HL-60 (cell line): ENCODE measurements around the gene TMOD2.

Source experiments
- DNase-seq, 2 experiments: peaks; one replicate each; pipeline ENCODE4 v3.0.0-alpha.2; 2010 to 2020; ENCODE audit warnings: low read depth in 1 of 2, low spot score in 1 of 2
- H3K27ac ChIP-seq: fragments of 250-450 bp; sonication (Bioruptor Pico); replicated peaks from 2 replicates; pipeline ENCODE4 v1.5.1; 2020; ENCODE audit warnings: mild to moderate bottlenecking, moderate library complexity
- H3K27me3 ChIP-seq: fragments of 250-450 bp; sonication (Bioruptor Pico); 2 replicates; pipeline ENCODE4 v1.5.1; 2021; ENCODE audit warnings: mild to moderate bottlenecking, moderate library complexity; ENCODE audit not compliant: insufficient read depth, poor library complexity, severe bottlenecking
- H3K4me3 ChIP-seq: replicated peaks from 2 replicates; pipeline ENCODE4 v1.5.1; 2011; ENCODE audit warnings: mild to moderate bottlenecking, control low read depth, low read length; ENCODE audit not compliant: insufficient read depth
- GABPA ChIP-seq: IDR thresholded peaks from 2 replicates; pipeline ENCODE4 v1.6.1; 2012; ENCODE audit warnings: low read depth
- POLR2AphosphoS5 ChIP-seq: IDR thresholded peaks from 2 replicates; pipeline ENCODE4 v1.6.1; 2012; ENCODE audit warnings: low read depth
- SPI1 ChIP-seq: IDR thresholded peaks from 2 replicates; pipeline ENCODE4 v1.6.1; 2012; ENCODE audit warnings: low read depth, mild to moderate bottlenecking, borderline replicate concordance
- TF ChIP-seq, protein P1 (sequence below): IDR thresholded peaks from 2 replicates; pipeline ENCODE4 v1.6.1; 2012; ENCODE audit warnings: low read depth; ENCODE audit not compliant: insufficient replicate concordance
- TF ChIP-seq, protein P2 (sequence below): IDR thresholded peaks from one replicate; pipeline ENCODE4 v1.5.1; 2011; ENCODE audit warnings: low read length, control low read depth, inconsistent platforms; ENCODE audit not compliant: insufficient read depth

The TMOD2 gene

DNA sequence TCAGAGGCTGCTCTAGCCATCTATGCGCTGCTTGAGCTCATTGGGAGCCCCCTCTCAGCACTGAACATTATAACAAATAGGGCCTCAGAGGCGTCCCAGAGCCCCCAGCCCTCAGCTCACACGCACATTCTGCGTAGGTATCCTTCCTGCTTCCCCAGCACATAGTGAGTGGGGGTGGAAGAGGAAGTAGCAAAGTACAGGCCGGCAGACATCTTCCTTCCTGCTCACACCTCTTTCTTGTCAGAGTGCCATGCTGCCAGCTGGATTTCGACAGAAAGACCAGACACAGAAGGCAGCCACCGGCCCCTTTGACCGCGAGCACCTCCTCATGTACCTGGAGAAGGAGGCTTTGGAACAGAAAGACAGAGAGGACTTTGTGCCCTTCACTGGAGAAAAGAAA is 16.6 kb downstream of the TMOD2 start:
- H3K4me3 ChIP-seq = no peak overlapping the region
- peak; percentile 66 to 84 for DNase-seq
- no peaks in the 10 kb centered on the region for H3K27me3 ChIP-seq
- TF ChIP-seq SPI1 = peak; percentile 67
- TF ChIP-seq, protein P1, sequence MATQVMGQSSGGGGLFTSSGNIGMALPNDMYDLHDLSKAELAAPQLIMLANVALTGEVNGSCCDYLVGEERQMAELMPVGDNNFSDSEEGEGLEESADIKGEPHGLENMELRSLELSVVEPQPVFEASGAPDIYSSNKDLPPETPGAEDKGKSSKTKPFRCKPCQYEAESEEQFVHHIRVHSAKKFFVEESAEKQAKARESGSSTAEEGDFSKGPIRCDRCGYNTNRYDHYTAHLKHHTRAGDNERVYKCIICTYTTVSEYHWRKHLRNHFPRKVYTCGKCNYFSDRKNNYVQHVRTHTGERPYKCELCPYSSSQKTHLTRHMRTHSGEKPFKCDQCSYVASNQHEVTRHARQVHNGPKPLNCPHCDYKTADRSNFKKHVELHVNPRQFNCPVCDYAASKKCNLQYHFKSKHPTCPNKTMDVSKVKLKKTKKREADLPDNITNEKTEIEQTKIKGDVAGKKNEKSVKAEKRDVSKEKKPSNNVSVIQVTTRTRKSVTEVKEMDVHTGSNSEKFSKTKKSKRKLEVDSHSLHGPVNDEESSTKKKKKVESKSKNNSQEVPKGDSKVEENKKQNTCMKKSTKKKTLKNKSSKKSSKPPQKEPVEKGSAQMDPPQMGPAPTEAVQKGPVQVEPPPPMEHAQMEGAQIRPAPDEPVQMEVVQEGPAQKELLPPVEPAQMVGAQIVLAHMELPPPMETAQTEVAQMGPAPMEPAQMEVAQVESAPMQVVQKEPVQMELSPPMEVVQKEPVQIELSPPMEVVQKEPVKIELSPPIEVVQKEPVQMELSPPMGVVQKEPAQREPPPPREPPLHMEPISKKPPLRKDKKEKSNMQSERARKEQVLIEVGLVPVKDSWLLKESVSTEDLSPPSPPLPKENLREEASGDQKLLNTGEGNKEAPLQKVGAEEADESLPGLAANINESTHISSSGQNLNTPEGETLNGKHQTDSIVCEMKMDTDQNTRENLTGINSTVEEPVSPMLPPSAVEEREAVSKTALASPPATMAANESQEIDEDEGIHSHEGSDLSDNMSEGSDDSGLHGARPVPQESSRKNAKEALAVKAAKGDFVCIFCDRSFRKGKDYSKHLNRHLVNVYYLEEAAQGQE = no peak
- H3K27ac ChIP-seq = peak overlapping the region; percentile 62

- TF ChIP-seq POLR2AphosphoS5 = no peak
- TF ChIP-seq, protein P1 = no peak
- TF ChIP-seq, protein P2, sequence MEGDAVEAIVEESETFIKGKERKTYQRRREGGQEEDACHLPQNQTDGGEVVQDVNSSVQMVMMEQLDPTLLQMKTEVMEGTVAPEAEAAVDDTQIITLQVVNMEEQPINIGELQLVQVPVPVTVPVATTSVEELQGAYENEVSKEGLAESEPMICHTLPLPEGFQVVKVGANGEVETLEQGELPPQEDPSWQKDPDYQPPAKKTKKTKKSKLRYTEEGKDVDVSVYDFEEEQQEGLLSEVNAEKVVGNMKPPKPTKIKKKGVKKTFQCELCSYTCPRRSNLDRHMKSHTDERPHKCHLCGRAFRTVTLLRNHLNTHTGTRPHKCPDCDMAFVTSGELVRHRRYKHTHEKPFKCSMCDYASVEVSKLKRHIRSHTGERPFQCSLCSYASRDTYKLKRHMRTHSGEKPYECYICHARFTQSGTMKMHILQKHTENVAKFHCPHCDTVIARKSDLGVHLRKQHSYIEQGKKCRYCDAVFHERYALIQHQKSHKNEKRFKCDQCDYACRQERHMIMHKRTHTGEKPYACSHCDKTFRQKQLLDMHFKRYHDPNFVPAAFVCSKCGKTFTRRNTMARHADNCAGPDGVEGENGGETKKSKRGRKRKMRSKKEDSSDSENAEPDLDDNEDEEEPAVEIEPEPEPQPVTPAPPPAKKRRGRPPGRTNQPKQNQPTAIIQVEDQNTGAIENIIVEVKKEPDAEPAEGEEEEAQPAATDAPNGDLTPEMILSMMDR = no peak
- no peak for TF ChIP-seq GABPA
- no peak for TF ChIP-seq SPI1
- Histone ChIP-seq H3K4me3 (no peak overlapping the region), H3K27ac (no peak overlapping the region), H3K27me3 (no peaks in the 10 kb centered on the region)
- no peak for DNase-seq
Measured at GRCh38 chr15:51770902-51771301, 19.5 kb downstream of the TMOD2 start.

DNA sequence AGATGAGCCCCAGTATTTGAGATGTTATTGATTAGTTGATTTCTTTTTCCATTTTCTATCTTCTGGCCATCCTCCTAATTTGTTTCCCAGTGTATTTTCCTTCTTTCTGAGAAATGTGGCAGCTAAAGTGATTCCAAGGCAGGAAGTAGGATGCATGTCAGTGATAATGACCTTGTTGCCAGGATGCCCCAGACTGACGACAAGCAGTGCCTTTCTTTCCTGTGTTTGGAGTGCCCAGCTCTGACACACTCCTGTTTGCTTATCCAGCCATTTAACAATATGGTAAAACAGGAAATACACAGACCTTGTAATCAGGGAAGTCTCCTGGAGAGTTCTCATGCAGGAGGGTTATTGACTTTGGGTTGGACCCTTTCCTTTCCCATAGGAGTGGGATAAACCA is 20.4 kb downstream of the TMOD2 start:
- Histone ChIP-seq H3K27me3 (no peaks in the 10 kb centered on the region), H3K4me3 (no peak overlapping the region), H3K27ac (no peak overlapping the region)
- TF ChIP-seq, protein P2 = no peak
- TF ChIP-seq GABPA (no peak), POLR2AphosphoS5 (no peak), SPI1 (no peak)
- TF ChIP-seq, protein P1 = no peak
- DNase-seq = no peak

GRCh38 chr15:51774916-51775315 is 23.5 kb downstream of the TMOD2 start:
- TF ChIP-seq, protein P1 = no peak
- TF ChIP-seq GABPA (no peak), POLR2AphosphoS5 (no peak), SPI1 (no peak)
- TF ChIP-seq, protein P2 = no peak
- Histone ChIP-seq H3K27ac (no peak overlapping the region), H3K27me3 (no peaks in the 10 kb centered on the region), H3K4me3 (no peak overlapping the region)
- no peak for DNase-seq
